H1 (cell line): Measurements from ENCODE around the gene SMNDC1. TPM values are rescaled to one million over a fixed set of nuclear protein-coding genes. Genes with fewer than 3 reads are reported as not detected.

ENCODE experiments used
- CTCF ChIA-PET: fragments of 300-600 bp; sonication (Branson Sonifier 250); formaldehyde crosslinking; loops from one replicate; lab custom pipeline; 2021; ENCODE audit not compliant: partially characterized antibody; lab: Charles Lee
- POLR2A ChIA-PET: fragments of 300-600 bp; sonication (Branson Sonifier 250); formaldehyde crosslinking; loops from one replicate; lab custom pipeline; 2021; ENCODE audit warnings: inconsistent platforms; ENCODE audit not compliant: partially characterized antibody; lab: Charles Lee
- DNase-seq, 2 experiments: peaks; one replicate each; pipeline versions ENCODE4 v3.0.0 to v3.0.0-alpha.2; 2010 to 2022; ENCODE audit warnings: low spot score in 2 of 2, low read depth in 1 of 2, mixed read lengths in 1 of 2
- FAIRE-seq: peaks from 2 replicates; lab custom pipeline; 2011; peaks lifted over from hg19 to GRCh38; lab: Jason Lieb, UNC
- H2AFZ ChIP-seq: 2 replicates; pipeline ENCODE4 v1.8.1; 2012; ENCODE audit warnings: low read length, inconsistent platforms
- H2AK5ac ChIP-seq: 2 replicates; pipeline ENCODE4 v1.6.1; 2013; ENCODE audit warnings: low read depth, low read length
- H2BK120ac ChIP-seq: replicated peaks from 2 replicates; pipeline ENCODE3; 2013; ENCODE audit warnings: low read depth, low read length, inconsistent platforms
- H2BK12ac ChIP-seq: 2 replicates; pipeline ENCODE4 v1.6.1; 2013; ENCODE audit warnings: low read depth, low read length
- H2BK15ac ChIP-seq: 2 replicates; pipeline ENCODE4 v1.6.1; 2013; ENCODE audit warnings: low read length
- H2BK20ac ChIP-seq: 2 replicates; pipeline ENCODE4 v1.6.1; 2013; ENCODE audit warnings: low read length
- H2BK5ac ChIP-seq: 2 replicates; pipeline ENCODE4 v1.6.1; 2013; ENCODE audit warnings: low read depth, low read length
- H3K14ac ChIP-seq: 2 replicates; pipeline ENCODE4 v1.6.1; 2013; ENCODE audit warnings: inconsistent platforms; ENCODE audit not compliant: insufficient read length
- H3K18ac ChIP-seq: 2 replicates; pipeline ENCODE4 v1.6.1; 2013; ENCODE audit warnings: low read length; ENCODE audit errors: extremely low read depth
- H3K23ac ChIP-seq: 2 replicates; pipeline ENCODE4 v1.6.1; 2013; ENCODE audit warnings: inconsistent platforms; ENCODE audit not compliant: insufficient read length
- H3K23me2 ChIP-seq: 2 replicates; pipeline ENCODE4 v1.6.1; 2013; ENCODE audit warnings: low read depth, low read length
- H3K27ac ChIP-seq: 2 replicates; pipeline ENCODE4 v1.6.1; 2011; ENCODE audit warnings: low read depth, low read length, inconsistent platforms
- H3K27me3 ChIP-seq, 4 experiments: replicated peaks in 1 of 4; 1 replicate in 1 of 4; 2 replicates in 3 of 4; pipeline versions ENCODE4 v1.6.1 to v1.8.1; 2011 to 2013; ENCODE audit warnings: low read length in 3 of 4, mild to moderate bottlenecking in 3 of 4, inconsistent platforms in 2 of 4, mixed read lengths in 2 of 4, moderate library complexity in 1 of 4; ENCODE audit not compliant: control insufficient read depth in 3 of 4, insufficient read depth in 3 of 4; ENCODE audit errors: extremely low read depth in 1 of 4
- H3K36me3 ChIP-seq, 4 experiments: 2 replicates each; pipeline versions ENCODE4 v1.6.1 to v1.8.1; 2011 to 2013; ENCODE audit warnings: mild to moderate bottlenecking in 4 of 4, low read length in 3 of 4, moderate library complexity in 2 of 4, control low read depth in 1 of 4, inconsistent platforms in 1 of 4; ENCODE audit not compliant: insufficient read depth in 4 of 4, control insufficient read depth in 2 of 4
- H3K4ac ChIP-seq: replicated peaks from 2 replicates; pipeline ENCODE3; 2013; ENCODE audit warnings: low read length, low read depth, mixed read lengths, inconsistent platforms; ENCODE audit not compliant: insufficient read length
- H3K4me1 ChIP-seq, 4 experiments: replicated peaks in 1 of 4; 1 replicate in 1 of 4; 2 replicates in 3 of 4; pipeline versions ENCODE4 v1.6.1 to v1.8.1; 2011 to 2013; ENCODE audit warnings: low read length in 3 of 4, inconsistent platforms in 2 of 4, mixed read lengths in 1 of 4; ENCODE audit not compliant: insufficient read depth in 4 of 4, control insufficient read depth in 3 of 4
- H3K4me2 ChIP-seq, 2 experiments: 2 replicates each; pipeline versions ENCODE4 v1.6.1 to v1.8.1; 2011 to 2013; ENCODE audit warnings: low read depth in 2 of 2, low read length in 2 of 2, control low read depth in 1 of 2, inconsistent platforms in 1 of 2, mild to moderate bottlenecking in 1 of 2; ENCODE audit not compliant: insufficient read depth in 1 of 2
- H3K4me3 ChIP-seq, 4 experiments: fragments of 200-600, 300-600 bp in 1 of 4; sonication (generic), shearing (Covaris generic), sonication (Bioruptor Twin) in 1 of 4; 2 replicates each; pipeline versions ENCODE4 v1.5.1 to v1.8.1; 2011 to 2016; ENCODE audit warnings: low read length in 4 of 4, low read depth in 3 of 4, control low read depth in 2 of 4, inconsistent platforms in 2 of 4, mild to moderate bottlenecking in 2 of 4, mixed read lengths in 1 of 4, moderate library complexity in 1 of 4; ENCODE audit not compliant: insufficient read depth in 2 of 4; ENCODE audit errors: extremely low read depth in 1 of 4
- H3K56ac ChIP-seq: replicated peaks from 2 replicates; pipeline ENCODE3; 2013; ENCODE audit warnings: low read depth, mild to moderate bottlenecking, mixed read lengths, low read length, inconsistent platforms; ENCODE audit not compliant: insufficient read length
- H3K79me1 ChIP-seq: 2 replicates; pipeline ENCODE4 v1.6.1; 2013; ENCODE audit warnings: low read depth, low read length, control low read depth
- H3K79me2 ChIP-seq, 2 experiments: 2 replicates each; pipeline versions ENCODE4 v1.6.1 to v1.8.1; 2012 to 2013; ENCODE audit warnings: low read length in 2 of 2, mild to moderate bottlenecking in 2 of 2, inconsistent platforms in 1 of 2; ENCODE audit not compliant: insufficient read depth in 2 of 2, control insufficient read depth in 1 of 2
- H3K9ac ChIP-seq, 4 experiments: replicated peaks in 1 of 4; 1 replicate in 1 of 4; 2 replicates in 3 of 4; pipeline versions ENCODE4 v1.6.1 to v1.8.1; 2011 to 2013; ENCODE audit warnings: low read depth in 3 of 4, low read length in 3 of 4, control low read depth in 2 of 4, mild to moderate bottlenecking in 2 of 4, moderate library complexity in 2 of 4, inconsistent platforms in 1 of 4; ENCODE audit errors: extremely low read depth in 1 of 4
- H3K9me3 ChIP-seq, 2 experiments: 2 replicates each; pipeline versions ENCODE4 v1.6.1 to v1.8.1; 2012 to 2013; ENCODE audit warnings: mild to moderate bottlenecking in 2 of 2, moderate library complexity in 2 of 2, control low read depth in 1 of 2, inconsistent platforms in 1 of 2, low read depth in 1 of 2, low read length in 1 of 2, mixed read lengths in 1 of 2; ENCODE audit not compliant: insufficient read depth in 2 of 2
- H4K20me1 ChIP-seq, 2 experiments: replicated peaks in 1 of 2; 2 replicates each; pipeline versions ENCODE3 to v1.8.1; 2011 to 2013; ENCODE audit warnings: inconsistent platforms in 2 of 2, low read length in 2 of 2, mild to moderate bottlenecking in 1 of 2; ENCODE audit not compliant: insufficient read depth in 2 of 2, control insufficient read depth in 1 of 2
- H4K5ac ChIP-seq: 2 replicates; pipeline ENCODE4 v1.6.1; 2013; ENCODE audit warnings: low read length, low read depth, mixed read lengths, inconsistent platforms; ENCODE audit not compliant: insufficient read length
- H4K8ac ChIP-seq: 2 replicates; pipeline ENCODE4 v1.8.0; 2013; ENCODE audit warnings: mild to moderate bottlenecking, moderate library complexity, low read length, inconsistent platforms; ENCODE audit not compliant: insufficient read depth; ENCODE audit errors: extremely low read depth
- H4K91ac ChIP-seq: replicated peaks from 2 replicates; pipeline ENCODE3; 2013; ENCODE audit warnings: low read length, mixed read lengths, inconsistent platforms; ENCODE audit not compliant: insufficient read length
- BACH1 ChIP-seq: IDR thresholded peaks from 2 replicates; pipeline ENCODE4 v1.6.1; 2012; ENCODE audit warnings: low read length, improper control_type of control experiment
- CBX5 ChIP-seq: fragments of 300-800, 300-1000 bp; sonication (generic); IDR thresholded peaks from 2 replicates; pipeline ENCODE4 v1.7.1; 2016; ENCODE audit warnings: antibody characterized with exemption, low read length, low read depth
- CTBP2 ChIP-seq: IDR thresholded peaks from 2 replicates; pipeline ENCODE4 v1.7.0; 2011; ENCODE audit warnings: borderline replicate concordance, mild to moderate bottlenecking, moderate library complexity, mixed read lengths, low read length; ENCODE audit not compliant: insufficient read depth, insufficient read length
- KDM1A ChIP-seq: fragments of 200-600, 300-600 bp; sonication (generic); IDR thresholded peaks from 2 replicates; pipeline ENCODE4 v1.7.1; 2016; ENCODE audit warnings: mild to moderate bottlenecking, low read length, borderline replicate concordance
- PHF8 ChIP-seq: fragments of 200-600 bp; sonication (generic); conservative IDR thresholded peaks from 2 replicates; pipeline ENCODE4 v1.7.1; 2012; ENCODE audit warnings: low read depth, mild to moderate bottlenecking, inconsistent platforms, low read length, moderate library complexity
- POLR2AphosphoS5 ChIP-seq: IDR thresholded peaks from 2 replicates; pipeline ENCODE4 v1.6.1; 2011; ENCODE audit warnings: low read depth, low read length
- POU5F1 ChIP-seq: IDR thresholded peaks from 2 replicates; pipeline ENCODE4 v1.6.1; 2011; ENCODE audit warnings: low read depth, mild to moderate bottlenecking, low read length, moderate library complexity
- RFX5 ChIP-seq: IDR thresholded peaks from 2 replicates; pipeline ENCODE4 v1.6.1; 2011; ENCODE audit warnings: low read depth, low read length, improper control_type of control experiment, borderline replicate concordance
- SUZ12 ChIP-seq: fragments of 200-600 bp; sonication (generic); IDR thresholded peaks from 2 replicates; pipeline ENCODE4 v1.6.1; 2012; ENCODE audit warnings: mild to moderate bottlenecking, inconsistent platforms, low read length, moderate library complexity, mixed read lengths
- TEAD4 ChIP-seq: IDR thresholded peaks from 2 replicates; pipeline ENCODE4 v1.6.1; 2012; ENCODE audit warnings: low read depth, low read length, inconsistent platforms, mixed read lengths
- WGBS, 2 experiments: shearing (Covaris generic) in 1 of 2; methylation state at CpG; one replicate each; pipeline versions ENCODE4 v1.1.6 to v1.1.7; 2013 to 2015; ENCODE audit warnings: low lambda C conversion rate in 2 of 2, mixed read lengths in 2 of 2, inconsistent platforms in 1 of 2, low coverage in 1 of 2, missing lambda C conversion rate in 1 of 2; ENCODE audit not compliant: insufficient replicate concordance in 2 of 2, insufficient coverage in 1 of 2, insufficient read length in 1 of 2; ENCODE audit errors: extremely low coverage in 1 of 2, missing lambda C conversion rate in 1 of 2; 5-methylcytosine and 5-hydroxymethylcytosine counted together
- polyA plus RNA-seq, 7 experiments: library from polyadenylated mRNA; depleted of rRNA in 3 of 7; stranded (reverse) in 5 of 7; unstranded in 2 of 7; fragments of >200 nt in 5 of 7; fragments of 200-250 nt in 2 of 7; gene quantifications; 1 replicate in 5 of 7; 2 replicates in 1 of 7; 4 replicates in 1 of 7; pipeline versions ENCODE4 v1.2.1 to v1.2.3, GENCODE V29; 2011 to 2013; ENCODE audit warnings: missing spikeins in 2 of 7, mixed read lengths in 2 of 7
- total RNA-seq: library from RNA; stranded (reverse); fragmentation: NEBNext Ultra II Directional; extraction: Animal tissue kit (Norgen Biotek cat#: 25700); gene quantifications from 2 replicates; pipeline ENCODE4 v1.2.1, GENCODE V29; 2021
- TF ChIP-seq, protein P1 (sequence below): IDR thresholded peaks from 2 replicates; pipeline ENCODE4 v1.6.1; 2011; ENCODE audit warnings: low read length, improper control_type of control experiment

Gene SMNDC1
- total and polyA plus RNA-seq, 2 of the 8 experiments (the other 6 are each of a cell fraction or from before 2014, with no cell fraction given): 8.1 to 48.6 TPM

DNA sequence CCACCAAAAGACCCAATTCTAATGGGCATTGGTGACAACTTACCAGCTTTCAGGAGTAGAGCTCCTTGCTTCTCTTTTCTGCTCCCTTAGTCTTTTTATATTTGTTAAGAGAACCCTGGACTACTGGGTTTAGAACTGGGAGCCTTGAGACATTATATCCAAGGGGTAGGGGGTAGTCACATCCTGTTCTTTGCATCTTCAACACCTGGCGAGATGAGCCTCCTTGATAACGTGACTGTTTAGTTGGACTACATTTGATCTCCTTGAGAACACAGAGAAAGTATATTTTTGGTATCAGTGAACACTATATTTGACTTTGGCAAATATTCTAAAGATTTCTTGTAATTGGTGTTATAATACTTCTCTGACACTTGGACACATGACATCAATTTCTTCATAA is 9.0 kb upstream of the SMNDC1 start:
- Histone ChIP-seq H4K5ac (no peak overlapping the region), H4K20me1 (no peaks in the 10 kb centered on the region), H3K36me3 (no peaks in the 10 kb centered on the region), H3K23ac (no peak overlapping the region), H3K4me1 (no peaks in the 10 kb centered on the region; a peak in 2 of 7 replicates), H3K79me2 (no peaks in the 10 kb centered on the region), H3K27me3 (no peaks in the 10 kb centered on the region), H3K4ac (no peak overlapping the region), H4K91ac (no peak overlapping the region), H3K9me3 (no peaks in the 10 kb centered on the region), H2BK15ac (no peak overlapping the region), H3K14ac (no peak overlapping the region), H3K23me2 (no peaks in the 10 kb centered on the region), H3K4me2 (no peak overlapping the region), H2BK20ac (no peak overlapping the region), H4K8ac (no peak overlapping the region), H3K18ac (no peak overlapping the region), H3K27ac (no peak overlapping the region), H2AFZ (no peak overlapping the region), H3K9ac (no peak overlapping the region), H2BK5ac (no peak overlapping the region), H2BK120ac (no peak overlapping the region), H3K4me3 (no peak overlapping the region), H2BK12ac (no peak overlapping the region), H3K79me1 (no peaks in the 10 kb centered on the region), H2AK5ac (no peak overlapping the region), H3K56ac (no peak overlapping the region)
- POLR2A ChIA-PET: no interaction called here
- DNase-seq (no peak), FAIRE-seq (no peak)
- 86% methylated on average over 2 of the region's 2 CpGs; no CpG with 5 or more reads in 1 of the 2 experiments for WGBS, 2 experiments
- CTCF ChIA-PET: interaction anchor here (1.1 to 2.6 kb wide), 5 partner anchors 39 to 250 kb away, joined by 3 to 8 read pairs (median 6); no protein-coding TSS in a partner anchor
- TF ChIP-seq BACH1: no peak
- TF ChIP-seq PHF8: no peak
- no peak for TF ChIP-seq SUZ12
- TF ChIP-seq CBX5: no peak
- TF ChIP-seq, protein P1, sequence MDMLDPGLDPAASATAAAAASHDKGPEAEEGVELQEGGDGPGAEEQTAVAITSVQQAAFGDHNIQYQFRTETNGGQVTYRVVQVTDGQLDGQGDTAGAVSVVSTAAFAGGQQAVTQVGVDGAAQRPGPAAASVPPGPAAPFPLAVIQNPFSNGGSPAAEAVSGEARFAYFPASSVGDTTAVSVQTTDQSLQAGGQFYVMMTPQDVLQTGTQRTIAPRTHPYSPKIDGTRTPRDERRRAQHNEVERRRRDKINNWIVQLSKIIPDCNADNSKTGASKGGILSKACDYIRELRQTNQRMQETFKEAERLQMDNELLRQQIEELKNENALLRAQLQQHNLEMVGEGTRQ: no peak
- no peak for TF ChIP-seq RFX5
- no peak for TF ChIP-seq CTBP2
- TF ChIP-seq KDM1A: no peak
- no peak for TF ChIP-seq TEAD4
- TF ChIP-seq POU5F1: no peak
- no peak for TF ChIP-seq POLR2AphosphoS5
